ENCODE results near the gene RIMS4.

The RIMS4 gene

GRCh38 chr20:44720997-44721784 is 89.2 kb downstream of the RIMS4 start:
- peak; percentile 48 for DNase-seq (ENCODE audit: low spot score)

GRCh38 chr20:44720621-44720996 is 89.7 kb downstream of the RIMS4 start:
- peak; percentile 73 for DNase-seq (ENCODE audit: low spot score)

GRCh38 chr20:44719841-44720240 is 90.5 kb downstream of the RIMS4 start:
- DNase-seq (ENCODE audit: low spot score), result no peak

- peak; percentile 39 for DNase-seq (ENCODE audit: low spot score)
These were observed 92.4 kb downstream of the RIMS4 start for GRCh38 chr20:44717986-44718385.

- DNase-seq (ENCODE audit: low spot score), result peak; percentile 35
These were observed 93.8 kb downstream of the RIMS4 start for GRCh38 chr20:44716309-44717106.

- no peak for DNase-seq (ENCODE audit: low spot score)
These were observed 94.6 kb downstream of the RIMS4 start for GRCh38 chr20:44715499-44716308.

GRCh38 chr20:44714701-44715498 is 95.4 kb downstream of the RIMS4 start, which contains the start of gene CCN5:
TSS of gene CCN5 (plus strand) at chr20:44715369. CDS start at chr20:44715391, 22 bp downstream.
- peak; percentile 90 for DNase-seq (ENCODE audit: low spot score)

- no peak for DNase-seq (ENCODE audit: low spot score)
These were observed 96.1 kb downstream of the RIMS4 start for GRCh38 chr20:44714102-44714700.

GRCh38 chr20:44711237-44711636 is 99.1 kb downstream of the RIMS4 start:
- DNase-seq (ENCODE audit: low spot score), result no peak

GRCh38 chr20:44709797-44710196 is 100.5 kb downstream of the RIMS4 start:
- no peak for DNase-seq (ENCODE audit: low spot score)

- DNase-seq (ENCODE audit: low spot score), result no peak
These were observed 101.0 kb downstream of the RIMS4 start for GRCh38 chr20:44709380-44709779.

- no peak for DNase-seq (ENCODE audit: low spot score)
These were observed 103.2 kb downstream of the RIMS4 start for GRCh38 chr20:44707018-44707579.

- DNase-seq (ENCODE audit: low spot score), result peak; percentile 82
These were observed 103.9 kb downstream of the RIMS4 start for GRCh38 chr20:44706301-44707017.

- DNase-seq (ENCODE audit: low spot score), result no peak
These were observed 104.8 kb downstream of the RIMS4 start for GRCh38 chr20:44705364-44706094.

GRCh38 chr20:44704551-44704971 is 105.8 kb downstream of the RIMS4 start:
- peak; percentile 62 for DNase-seq (ENCODE audit: low spot score)

GRCh38 chr20:44703956-44704488 is 106.3 kb downstream of the RIMS4 start:
- no peak for DNase-seq (ENCODE audit: low spot score)

- no peak for DNase-seq (ENCODE audit: low spot score)
These were observed 107.0 kb downstream of the RIMS4 start for GRCh38 chr20:44703183-44703925.

GRCh38 chr20:44702776-44703175 is 107.6 kb downstream of the RIMS4 start:
- peak; percentile 94 for DNase-seq (ENCODE audit: low spot score)

Data from AG20443 (cell line).